GM23338 (cell line): ENCODE results near the gene APP. TPM values are rescaled to one million over a fixed set of nuclear protein-coding genes. Genes with fewer than 3 reads are reported as not detected.

Source experiments
- EZH2 ChIP-seq: fragments of 200-600 bp; sonication (generic); IDR thresholded peaks from one replicate; pipeline ENCODE4 v1.8.0; 2017; ENCODE audit warnings: antibody characterized with exemption, mild to moderate bottlenecking, low read depth; ENCODE audit not compliant: unreplicated experiment
- JUNB ChIP-seq: IDR thresholded peaks from one replicate; pipeline ENCODE4 v1.6.1; 2016; ENCODE audit warnings: antibody characterized with exemption; ENCODE audit not compliant: unreplicated experiment
- POLR2AphosphoS5 ChIP-seq: IDR thresholded peaks from 2 replicates; pipeline ENCODE4 v1.6.1; 2016; ENCODE audit warnings: antibody characterized with exemption, low read depth
- ZNF331 ChIP-seq: fragments of 250-450 bp; sonication (Bioruptor Pico); IDR thresholded peaks from 2 replicates; pipeline ENCODE4 v1.5.0; 2020; ENCODE audit warnings: low read depth, mild to moderate bottlenecking, moderate library complexity
- polyA plus RNA-seq: library from polyadenylated mRNA; unstranded; fragments of >200 nt; fragmentation: Nextera tagmentation; extraction: Ambion mirVana; gene quantifications from 2 replicates; pipeline ENCODE4 v1.2.1, GENCODE V29; 2016
- total RNA-seq: library from RNA; depleted of rRNA; stranded (reverse); fragments of >200 nt; shearing (Covaris generic); gene quantifications from 2 replicates; pipeline ENCODE4 v1.2.3, GENCODE V29; 2014
- TF ChIP-seq, protein P1 (sequence below): fragments of 250-450 bp; sonication (Bioruptor Pico); IDR thresholded peaks from 2 replicates; pipeline ENCODE4 v1.5.0; 2020; ENCODE audit warnings: mild to moderate bottlenecking, moderate library complexity
- TF ChIP-seq, protein P2 (sequence below): IDR thresholded peaks from one replicate; pipeline ENCODE4 v1.6.1; 2018; ENCODE audit warnings: antibody characterized with exemption; ENCODE audit not compliant: unreplicated experiment

The APP gene
- total and polyA plus RNA-seq, 2 experiments from 2014 or later = 69.4 to 444 TPM

DNA sequence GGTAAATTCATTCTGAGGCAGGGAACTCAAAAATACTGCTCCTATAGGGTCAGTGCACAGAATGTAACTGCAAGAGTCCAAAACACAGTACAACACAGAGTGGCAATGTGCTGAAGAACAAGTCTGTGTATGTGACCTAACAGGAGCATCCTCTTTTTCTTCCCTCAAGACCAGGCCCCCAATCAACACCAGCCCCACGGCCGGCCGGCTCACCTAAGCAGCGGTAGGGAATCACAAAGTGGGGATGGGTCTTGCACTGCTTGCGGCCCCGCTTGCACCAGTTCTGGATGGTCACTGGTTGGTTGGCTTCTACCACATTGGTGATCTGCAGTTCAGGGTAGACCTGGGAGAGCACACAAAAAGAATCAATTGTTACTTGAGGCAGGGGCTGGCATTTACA is 80.8 kb downstream of the APP start (continued):
- TF ChIP-seq, protein P1, sequence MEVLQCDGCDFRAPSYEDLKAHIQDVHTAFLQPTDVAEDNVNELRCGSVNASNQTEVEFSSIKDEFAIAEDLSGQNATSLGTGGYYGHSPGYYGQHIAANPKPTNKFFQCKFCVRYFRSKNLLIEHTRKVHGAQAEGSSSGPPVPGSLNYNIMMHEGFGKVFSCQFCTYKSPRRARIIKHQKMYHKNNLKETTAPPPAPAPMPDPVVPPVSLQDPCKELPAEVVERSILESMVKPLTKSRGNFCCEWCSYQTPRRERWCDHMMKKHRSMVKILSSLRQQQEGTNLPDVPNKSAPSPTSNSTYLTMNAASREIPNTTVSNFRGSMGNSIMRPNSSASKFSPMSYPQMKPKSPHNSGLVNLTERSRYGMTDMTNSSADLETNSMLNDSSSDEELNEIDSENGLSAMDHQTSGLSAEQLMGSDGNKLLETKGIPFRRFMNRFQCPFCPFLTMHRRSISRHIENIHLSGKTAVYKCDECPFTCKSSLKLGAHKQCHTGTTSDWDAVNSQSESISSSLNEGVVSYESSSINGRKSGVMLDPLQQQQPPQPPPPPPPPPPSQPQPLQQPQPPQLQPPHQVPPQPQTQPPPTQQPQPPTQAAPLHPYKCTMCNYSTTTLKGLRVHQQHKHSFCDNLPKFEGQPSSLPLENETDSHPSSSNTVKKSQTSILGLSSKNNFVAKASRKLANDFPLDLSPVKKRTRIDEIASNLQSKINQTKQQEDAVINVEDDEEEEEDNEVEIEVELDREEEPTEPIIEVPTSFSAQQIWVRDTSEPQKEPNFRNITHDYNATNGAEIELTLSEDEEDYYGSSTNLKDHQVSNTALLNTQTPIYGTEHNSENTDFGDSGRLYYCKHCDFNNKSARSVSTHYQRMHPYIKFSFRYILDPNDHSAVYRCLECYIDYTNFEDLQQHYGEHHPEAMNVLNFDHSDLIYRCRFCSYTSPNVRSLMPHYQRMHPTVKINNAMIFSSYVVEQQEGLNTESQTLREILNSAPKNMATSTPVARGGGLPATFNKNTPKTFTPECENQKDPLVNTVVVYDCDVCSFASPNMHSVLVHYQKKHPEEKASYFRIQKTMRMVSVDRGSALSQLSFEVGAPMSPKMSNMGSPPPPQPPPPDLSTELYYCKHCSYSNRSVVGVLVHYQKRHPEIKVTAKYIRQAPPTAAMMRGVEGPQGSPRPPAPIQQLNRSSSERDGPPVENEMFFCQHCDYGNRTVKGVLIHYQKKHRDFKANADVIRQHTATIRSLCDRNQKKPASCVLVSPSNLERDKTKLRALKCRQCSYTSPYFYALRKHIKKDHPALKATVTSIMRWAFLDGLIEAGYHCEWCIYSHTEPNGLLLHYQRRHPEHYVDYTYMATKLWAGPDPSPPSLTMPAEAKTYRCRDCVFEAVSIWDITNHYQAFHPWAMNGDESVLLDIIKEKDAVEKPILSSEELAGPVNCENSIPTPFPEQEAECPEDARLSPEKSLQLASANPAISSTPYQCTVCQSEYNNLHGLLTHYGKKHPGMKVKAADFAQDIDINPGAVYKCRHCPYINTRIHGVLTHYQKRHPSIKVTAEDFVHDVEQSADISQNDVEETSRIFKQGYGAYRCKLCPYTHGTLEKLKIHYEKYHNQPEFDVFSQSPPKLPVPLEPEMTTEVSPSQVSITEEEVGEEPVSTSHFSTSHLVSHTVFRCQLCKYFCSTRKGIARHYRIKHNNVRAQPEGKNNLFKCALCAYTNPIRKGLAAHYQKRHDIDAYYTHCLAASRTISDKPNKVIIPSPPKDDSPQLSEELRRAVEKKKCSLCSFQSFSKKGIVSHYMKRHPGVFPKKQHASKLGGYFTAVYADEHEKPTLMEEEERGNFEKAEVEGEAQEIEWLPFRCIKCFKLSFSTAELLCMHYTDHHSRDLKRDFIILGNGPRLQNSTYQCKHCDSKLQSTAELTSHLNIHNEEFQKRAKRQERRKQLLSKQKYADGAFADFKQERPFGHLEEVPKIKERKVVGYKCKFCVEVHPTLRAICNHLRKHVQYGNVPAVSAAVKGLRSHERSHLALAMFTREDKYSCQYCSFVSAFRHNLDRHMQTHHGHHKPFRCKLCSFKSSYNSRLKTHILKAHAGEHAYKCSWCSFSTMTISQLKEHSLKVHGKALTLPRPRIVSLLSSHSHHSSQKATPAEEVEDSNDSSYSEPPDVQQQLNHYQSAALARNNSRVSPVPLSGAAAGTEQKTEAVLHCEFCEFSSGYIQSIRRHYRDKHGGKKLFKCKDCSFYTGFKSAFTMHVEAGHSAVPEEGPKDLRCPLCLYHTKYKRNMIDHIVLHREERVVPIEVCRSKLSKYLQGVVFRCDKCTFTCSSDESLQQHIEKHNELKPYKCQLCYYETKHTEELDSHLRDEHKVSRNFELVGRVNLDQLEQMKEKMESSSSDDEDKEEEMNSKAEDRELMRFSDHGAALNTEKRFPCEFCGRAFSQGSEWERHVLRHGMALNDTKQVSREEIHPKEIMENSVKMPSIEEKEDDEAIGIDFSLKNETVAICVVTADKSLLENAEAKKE (CRISPR knock-in tag) = no peak
- TF ChIP-seq ZNF331 (CRISPR knock-in tag) = no peak
- TF ChIP-seq POLR2AphosphoS5 = no peak
- TF ChIP-seq EZH2 = no peak
- TF ChIP-seq JUNB = no peak
- TF ChIP-seq, protein P2, sequence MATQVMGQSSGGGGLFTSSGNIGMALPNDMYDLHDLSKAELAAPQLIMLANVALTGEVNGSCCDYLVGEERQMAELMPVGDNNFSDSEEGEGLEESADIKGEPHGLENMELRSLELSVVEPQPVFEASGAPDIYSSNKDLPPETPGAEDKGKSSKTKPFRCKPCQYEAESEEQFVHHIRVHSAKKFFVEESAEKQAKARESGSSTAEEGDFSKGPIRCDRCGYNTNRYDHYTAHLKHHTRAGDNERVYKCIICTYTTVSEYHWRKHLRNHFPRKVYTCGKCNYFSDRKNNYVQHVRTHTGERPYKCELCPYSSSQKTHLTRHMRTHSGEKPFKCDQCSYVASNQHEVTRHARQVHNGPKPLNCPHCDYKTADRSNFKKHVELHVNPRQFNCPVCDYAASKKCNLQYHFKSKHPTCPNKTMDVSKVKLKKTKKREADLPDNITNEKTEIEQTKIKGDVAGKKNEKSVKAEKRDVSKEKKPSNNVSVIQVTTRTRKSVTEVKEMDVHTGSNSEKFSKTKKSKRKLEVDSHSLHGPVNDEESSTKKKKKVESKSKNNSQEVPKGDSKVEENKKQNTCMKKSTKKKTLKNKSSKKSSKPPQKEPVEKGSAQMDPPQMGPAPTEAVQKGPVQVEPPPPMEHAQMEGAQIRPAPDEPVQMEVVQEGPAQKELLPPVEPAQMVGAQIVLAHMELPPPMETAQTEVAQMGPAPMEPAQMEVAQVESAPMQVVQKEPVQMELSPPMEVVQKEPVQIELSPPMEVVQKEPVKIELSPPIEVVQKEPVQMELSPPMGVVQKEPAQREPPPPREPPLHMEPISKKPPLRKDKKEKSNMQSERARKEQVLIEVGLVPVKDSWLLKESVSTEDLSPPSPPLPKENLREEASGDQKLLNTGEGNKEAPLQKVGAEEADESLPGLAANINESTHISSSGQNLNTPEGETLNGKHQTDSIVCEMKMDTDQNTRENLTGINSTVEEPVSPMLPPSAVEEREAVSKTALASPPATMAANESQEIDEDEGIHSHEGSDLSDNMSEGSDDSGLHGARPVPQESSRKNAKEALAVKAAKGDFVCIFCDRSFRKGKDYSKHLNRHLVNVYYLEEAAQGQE = no peak
